GM23248 (cell line): ENCODE measurements around the gene WFDC6. TPM values are rescaled to one million over a fixed set of nuclear protein-coding genes. Genes with fewer than 3 reads are reported as not detected.

ENCODE experiments used
- DNase-seq: peaks from one replicate; pipeline ENCODE4 v3.0.0-alpha.2; 2015
- H2AFZ ChIP-seq: fragments of 200-600 bp; sonication (generic); 2 replicates; pipeline ENCODE4 v1.6.1; 2016; ENCODE audit warnings: antibody characterized with exemption
- H3F3A ChIP-seq: fragments of 200-600 bp; sonication (generic); 2 replicates; pipeline ENCODE4 v1.6.1; 2016; ENCODE audit warnings: mild to moderate bottlenecking, antibody characterized with exemption, mixed run types; ENCODE audit not compliant: insufficient read depth
- H3K27ac ChIP-seq: fragments of 200-600 bp; sonication (generic); 2 replicates; pipeline ENCODE4 v1.5.1; 2016; ENCODE audit warnings: mild to moderate bottlenecking
- H3K27me3 ChIP-seq: fragments of 200-600 bp; sonication (generic); replicated peaks from 2 replicates; pipeline ENCODE4 v1.6.1; 2016; ENCODE audit warnings: mild to moderate bottlenecking; ENCODE audit not compliant: insufficient read depth
- H3K36me3 ChIP-seq: fragments of 200-600 bp; sonication (generic); 2 replicates; pipeline ENCODE4 v1.6.1; 2016; ENCODE audit warnings: low read depth, mild to moderate bottlenecking
- H3K4me1 ChIP-seq: fragments of 200-600 bp; sonication (generic); 2 replicates; pipeline ENCODE4 v1.6.1; 2016; ENCODE audit warnings: mild to moderate bottlenecking; ENCODE audit not compliant: insufficient read depth
- H3K4me2 ChIP-seq: fragments of 200-600 bp; sonication (generic); one replicate; pipeline ENCODE4 v1.6.1; 2016; ENCODE audit warnings: mild to moderate bottlenecking; ENCODE audit not compliant: unreplicated experiment
- H3K4me3 ChIP-seq: fragments of 200-600 bp; sonication (generic); 2 replicates; pipeline ENCODE4 v1.5.1; 2016; ENCODE audit warnings: mild to moderate bottlenecking
- H3K79me2 ChIP-seq: fragments of 200-600 bp; sonication (generic); 2 replicates; pipeline ENCODE4 v1.6.1; 2016; ENCODE audit warnings: mild to moderate bottlenecking; ENCODE audit not compliant: insufficient read depth
- H3K9ac ChIP-seq: fragments of 200-600 bp; sonication (generic); 2 replicates; pipeline ENCODE4 v1.6.1; 2016; ENCODE audit warnings: mild to moderate bottlenecking
- H3K9me2 ChIP-seq: fragments of 200-600 bp; sonication (generic); 2 replicates; pipeline ENCODE4 v1.6.1; 2016; ENCODE audit warnings: mixed run types, mild to moderate bottlenecking, moderate library complexity; ENCODE audit not compliant: insufficient read depth
- H3K9me3 ChIP-seq: fragments of 200-600 bp; sonication (generic); one replicate; pipeline ENCODE4 v1.6.1; 2017; ENCODE audit warnings: low read depth
- H4K20me1 ChIP-seq: fragments of 200-600 bp; sonication (generic); 2 replicates; pipeline ENCODE4 v1.6.0; 2016; ENCODE audit not compliant: insufficient read depth
- EZH2 ChIP-seq: fragments of 200-600 bp; sonication (generic); IDR thresholded peaks from 2 replicates; pipeline ENCODE4 v1.6.1; 2018; ENCODE audit warnings: antibody characterized with exemption, mild to moderate bottlenecking; ENCODE audit not compliant: insufficient read depth, poor library complexity, severe bottlenecking
- EZH2phosphoT487 ChIP-seq: fragments of 200-600 bp; sonication (generic); IDR thresholded peaks from 2 replicates; pipeline ENCODE4 v1.6.1; 2018; ENCODE audit warnings: antibody characterized with exemption, moderate library complexity, mild to moderate bottlenecking, low read depth; ENCODE audit not compliant: insufficient read depth
- WGBS, 2 experiments: methylation state at CpG; one replicate each; pipeline ENCODE4 v1.1.6; 2015 to 2017; ENCODE audit warnings: low lambda C conversion rate in 2 of 2, low coverage in 1 of 2; ENCODE audit errors: missing lambda C conversion rate in 2 of 2; 5-methylcytosine and 5-hydroxymethylcytosine counted together
- in situ Hi-C: fragments of 300-500 bp; cut with MboI; formaldehyde crosslinking; loops from 2 replicates; pipeline ENCODE4 v1.15.0; 2020
- polyA plus RNA-seq: library from polyadenylated mRNA; unstranded; fragments of >200 nt; fragmentation: Nextera tagmentation; extraction: Ambion mirVana; gene quantifications from 2 replicates; pipeline ENCODE4 v1.2.1, GENCODE V29; 2016
- total RNA-seq: library from RNA; depleted of rRNA; stranded (reverse); fragments of >200 nt; shearing (Covaris generic); gene quantifications from 2 replicates; pipeline ENCODE4 v1.2.3, GENCODE V29; 2014

Gene WFDC6
- total and polyA plus RNA-seq, 2 experiments from 2014 or later = not detected

DNA sequence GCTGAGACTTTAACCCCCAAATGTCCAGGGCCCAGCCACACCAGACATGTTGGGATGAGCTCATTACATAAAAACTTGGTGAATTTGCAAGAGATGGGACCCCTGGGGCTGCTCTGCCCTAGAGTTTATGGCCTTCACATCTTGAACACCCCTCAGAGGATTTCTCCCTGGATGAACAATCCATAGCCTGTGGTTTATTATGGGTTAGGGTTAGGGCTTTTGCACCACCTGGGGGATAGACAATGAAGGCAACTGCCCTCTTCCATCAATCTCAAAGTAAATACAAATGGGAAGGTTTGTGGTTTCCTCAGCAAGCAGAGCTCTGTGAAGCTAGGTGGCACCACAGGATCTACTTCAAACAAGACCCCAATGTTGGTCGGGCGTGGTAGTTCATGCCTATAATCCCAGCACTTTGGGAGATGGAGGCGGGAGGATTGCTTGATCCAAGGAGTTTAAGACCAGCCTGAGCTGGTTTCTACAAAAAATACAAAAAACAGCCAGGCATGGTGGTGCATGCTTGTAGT lies 41.2 kb downstream of the WFDC6 start:
- Histone ChIP-seq H3K9me2 (no peaks in the 10 kb centered on the region), H3K4me2 (no peak overlapping the region), H3K36me3 (no peaks in the 10 kb centered on the region), H2AFZ (no peak overlapping the region), H4K20me1 (no peaks in the 10 kb centered on the region), H3K9me3 (no peaks in the 10 kb centered on the region), H3K27me3 (peaks cover 16% of the 10 kb centered on the region; the same call in 1 of the 2 replicates), H3K79me2 (no peaks in the 10 kb centered on the region), H3K27ac (no peak overlapping the region), H3K4me1 (no peaks in the 10 kb centered on the region), H3F3A (no peaks in the 10 kb centered on the region), H3K4me3 (no peak overlapping the region), H3K9ac (no peak overlapping the region)
- in situ Hi-C loops = loop anchor here (25.0 kb wide), 1 partner anchor 361 kb away; no protein-coding TSS in a partner anchor
- TF ChIP-seq EZH2 = no peak
- no peak for TF ChIP-seq EZH2phosphoT487
- WGBS, 2 experiments = 50 to 64% methylated on average over 3 of the region's 3 CpGs
- DNase-seq = no peak

DNA sequence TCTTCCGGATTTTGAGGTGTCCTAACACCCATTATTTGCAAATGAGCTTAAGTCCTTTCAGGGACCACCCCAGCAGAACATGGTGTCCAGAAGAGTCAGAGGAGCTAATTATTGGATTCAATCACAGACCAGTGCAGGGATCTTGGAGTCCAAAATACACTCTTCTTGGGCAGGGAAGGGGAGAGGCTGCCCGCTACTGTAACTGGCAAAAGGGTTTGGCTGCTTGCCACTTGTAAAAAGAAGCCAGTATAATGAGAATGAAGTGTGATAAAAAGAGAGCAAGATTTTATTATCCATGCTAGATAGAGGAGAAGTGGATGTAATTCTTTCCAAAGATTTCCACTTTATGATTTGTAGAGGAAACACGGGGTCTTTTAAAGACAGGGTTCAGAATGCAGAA lies 43.1 kb downstream of the WFDC6 start:
- TF ChIP-seq EZH2phosphoT487 = no peak
- TF ChIP-seq EZH2 = no peak
- no peak overlapping the region for H3K4me3 ChIP-seq
- no peak for DNase-seq
- no peak overlapping the region for H3K27ac ChIP-seq
- no peaks in the 10 kb centered on the region for H3F3A ChIP-seq
- H2AFZ ChIP-seq = no peak overlapping the region
- 41 to 52% methylated on average over 3 of the region's 3 CpGs for WGBS, 2 experiments
- H3K9me2 ChIP-seq = no peaks in the 10 kb centered on the region
- no peaks in the 10 kb centered on the region for H4K20me1 ChIP-seq
- H3K4me2 ChIP-seq = no peak overlapping the region
- in situ Hi-C loops = loop anchor here (25.0 kb wide), 1 partner anchor 359 kb away; no protein-coding TSS in a partner anchor
- H3K36me3 ChIP-seq = no peaks in the 10 kb centered on the region
- H3K9ac ChIP-seq = no peak overlapping the region
- no peaks in the 10 kb centered on the region for H3K79me2 ChIP-seq
- H3K4me1 ChIP-seq = no peaks in the 10 kb centered on the region
- H3K27me3 ChIP-seq = peaks cover 6% of the 10 kb centered on the region; the same call in 1 of the 2 replicates
- no peaks in the 10 kb centered on the region for H3K9me3 ChIP-seq

DNA sequence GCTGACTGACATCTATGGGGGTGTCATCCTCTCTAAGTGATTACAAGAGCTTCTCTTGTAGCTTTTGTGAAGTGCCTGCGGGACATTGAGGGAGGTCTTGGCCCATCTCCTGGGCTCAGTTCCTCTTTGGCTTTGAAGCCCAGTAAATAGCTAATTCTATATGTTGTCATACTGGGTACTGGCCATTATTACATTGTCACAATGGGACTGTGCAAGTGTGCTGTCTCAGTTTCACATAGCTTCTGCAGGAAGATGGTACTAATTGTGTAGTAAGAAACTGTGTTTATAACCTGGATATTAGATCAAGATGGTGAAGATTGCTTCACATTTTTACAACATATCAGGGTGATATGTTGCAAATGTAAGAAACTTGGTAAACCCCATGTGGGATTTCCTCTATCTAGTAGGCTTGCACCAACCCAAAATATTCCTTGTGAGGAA lies 43.8 kb downstream of the WFDC6 start:
- H3F3A ChIP-seq = no peaks in the 10 kb centered on the region
- in situ Hi-C loops = loop anchor here (25.0 kb wide), 1 partner anchor 358 kb away; no protein-coding TSS in a partner anchor
- no peaks in the 10 kb centered on the region for H3K4me1 ChIP-seq
- WGBS, 2 experiments = 24 to 38% methylated on average over 1 of the region's 1 CpG
- no peak overlapping the region for H3K4me3 ChIP-seq
- H3K79me2 ChIP-seq = no peaks in the 10 kb centered on the region
- no peak for TF ChIP-seq EZH2
- TF ChIP-seq EZH2phosphoT487 = no peak
- DNase-seq = no peak
- no peaks in the 10 kb centered on the region for H3K9me3 ChIP-seq
- no peaks in the 10 kb centered on the region for H3K9me2 ChIP-seq
- no peaks in the 10 kb centered on the region for H3K36me3 ChIP-seq
- H4K20me1 ChIP-seq = no peaks in the 10 kb centered on the region
- H3K27ac ChIP-seq = no peak overlapping the region
- H3K4me2 ChIP-seq = no peak overlapping the region
- no peak overlapping the region for H2AFZ ChIP-seq
- H3K27me3 ChIP-seq = peaks cover 5% of the 10 kb centered on the region; the same call in 1 of the 2 replicates
- H3K9ac ChIP-seq = no peak overlapping the region

GRCh38 chr20:45489083-45489531 lies 50.2 kb downstream of the WFDC6 start:
- Histone ChIP-seq H3K27me3 (peaks cover 32% of the 10 kb centered on the region), H3K4me2 (no peak overlapping the region), H3K4me1 (0 out of 2 replicates have a peak, but pooled peaks cover 2% of the 10 kb centered on the region), H3K79me2 (no peaks in the 10 kb centered on the region), H2AFZ (no peak overlapping the region), H4K20me1 (no peaks in the 10 kb centered on the region), H3K27ac (no peak overlapping the region), H3K9ac (no peak overlapping the region), H3K4me3 (no peak overlapping the region), H3F3A (no peaks in the 10 kb centered on the region), H3K9me2 (no peaks in the 10 kb centered on the region), H3K9me3 (no peaks in the 10 kb centered on the region), H3K36me3 (no peaks in the 10 kb centered on the region)
- TF ChIP-seq EZH2 = no peak
- no peak for TF ChIP-seq EZH2phosphoT487
- in situ Hi-C loops = loop anchor here (25.0 kb wide), 1 partner anchor 352 kb away; no protein-coding TSS in a partner anchor
- DNase-seq = peak; percentile 29
- 0 to 14% methylated on average over 1 of the region's 1 CpG for WGBS, 2 experiments

- no peak overlapping the region for H2AFZ ChIP-seq
- in situ Hi-C loops = loop anchor here (25.0 kb wide), 1 partner anchor 350 kb away; no protein-coding TSS in a partner anchor
- no peak for TF ChIP-seq EZH2
- no peak for TF ChIP-seq EZH2phosphoT487
- no peaks in the 10 kb centered on the region for H4K20me1 ChIP-seq
- H3K36me3 ChIP-seq = no peaks in the 10 kb centered on the region
- peaks cover 43% of the 10 kb centered on the region for H3K27me3 ChIP-seq
- H3K4me3 ChIP-seq = no peak overlapping the region
- H3K4me2 ChIP-seq = no peak overlapping the region
- H3K9me3 ChIP-seq = no peaks in the 10 kb centered on the region
- DNase-seq = no peak
- H3K79me2 ChIP-seq = no peaks in the 10 kb centered on the region
- WGBS, 2 experiments = 25 to 67% methylated on average over 3 to 20 of the region's 20 CpGs
- no peak overlapping the region for H3K9ac ChIP-seq
- H3K9me2 ChIP-seq = no peaks in the 10 kb centered on the region
- 0 out of 2 replicates have a peak, but pooled peaks cover 2% of the 10 kb centered on the region for H3K4me1 ChIP-seq
- H3K27ac ChIP-seq = no peak overlapping the region
- no peaks in the 10 kb centered on the region for H3F3A ChIP-seq
Observed at GRCh38 chr20:45487231-45487635, 52.0 kb downstream of the WFDC6 start.
